Epithelial cell of proximal tubule (primary cell): ENCODE data around the gene ARHGAP26. TPM values are rescaled to one million over a fixed set of nuclear protein-coding genes. Genes with fewer than 3 reads are reported as not detected.

Source experiments
- DNase-seq: peaks from one replicate; pipeline ENCODE4 v3.0.0-alpha.2; 2011; ENCODE audit warnings: low read depth
- H3K4me3 ChIP-seq: 2 replicates; pipeline ENCODE4 v1.5.1; 2011; ENCODE audit warnings: low read depth, mild to moderate bottlenecking, low read length
- total RNA-seq: library from RNA; depleted of rRNA; stranded (reverse); fragments of >200 nt; gene quantifications from 2 replicates; pipeline ENCODE4 v1.2.3, GENCODE V29; 2015
- TF ChIP-seq, protein P1 (sequence below): conservative IDR thresholded peaks from 2 replicates; pipeline ENCODE4 v1.5.1; 2012; ENCODE audit warnings: low read depth, mild to moderate bottlenecking, low read length

The ARHGAP26 gene
- total RNA-seq, 1 donor from 2014 or later: 7.0 TPM

DNA sequence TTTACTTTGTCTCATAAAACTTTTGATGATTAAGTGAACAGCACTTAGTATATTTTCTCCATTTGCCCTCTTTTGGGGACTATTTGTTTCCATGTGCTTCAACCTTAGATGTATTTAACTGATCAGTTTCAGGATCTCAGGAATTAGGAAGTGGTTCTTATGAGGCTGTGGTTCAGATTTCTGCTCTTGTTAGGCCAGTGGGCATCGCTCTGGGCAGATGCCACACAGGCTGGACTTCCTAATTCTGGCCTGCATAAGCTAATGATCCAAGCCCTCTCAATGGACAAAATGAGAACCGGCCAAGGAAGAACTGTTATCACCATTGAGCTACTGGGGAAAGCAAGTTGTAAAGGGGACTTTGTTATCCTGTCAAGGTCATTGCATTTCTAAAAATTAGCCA, 6.9 kb downstream of the ARHGAP26 start:
- DNase-seq: no peak
- TF ChIP-seq, protein P1, sequence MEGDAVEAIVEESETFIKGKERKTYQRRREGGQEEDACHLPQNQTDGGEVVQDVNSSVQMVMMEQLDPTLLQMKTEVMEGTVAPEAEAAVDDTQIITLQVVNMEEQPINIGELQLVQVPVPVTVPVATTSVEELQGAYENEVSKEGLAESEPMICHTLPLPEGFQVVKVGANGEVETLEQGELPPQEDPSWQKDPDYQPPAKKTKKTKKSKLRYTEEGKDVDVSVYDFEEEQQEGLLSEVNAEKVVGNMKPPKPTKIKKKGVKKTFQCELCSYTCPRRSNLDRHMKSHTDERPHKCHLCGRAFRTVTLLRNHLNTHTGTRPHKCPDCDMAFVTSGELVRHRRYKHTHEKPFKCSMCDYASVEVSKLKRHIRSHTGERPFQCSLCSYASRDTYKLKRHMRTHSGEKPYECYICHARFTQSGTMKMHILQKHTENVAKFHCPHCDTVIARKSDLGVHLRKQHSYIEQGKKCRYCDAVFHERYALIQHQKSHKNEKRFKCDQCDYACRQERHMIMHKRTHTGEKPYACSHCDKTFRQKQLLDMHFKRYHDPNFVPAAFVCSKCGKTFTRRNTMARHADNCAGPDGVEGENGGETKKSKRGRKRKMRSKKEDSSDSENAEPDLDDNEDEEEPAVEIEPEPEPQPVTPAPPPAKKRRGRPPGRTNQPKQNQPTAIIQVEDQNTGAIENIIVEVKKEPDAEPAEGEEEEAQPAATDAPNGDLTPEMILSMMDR: no peak

DNA sequence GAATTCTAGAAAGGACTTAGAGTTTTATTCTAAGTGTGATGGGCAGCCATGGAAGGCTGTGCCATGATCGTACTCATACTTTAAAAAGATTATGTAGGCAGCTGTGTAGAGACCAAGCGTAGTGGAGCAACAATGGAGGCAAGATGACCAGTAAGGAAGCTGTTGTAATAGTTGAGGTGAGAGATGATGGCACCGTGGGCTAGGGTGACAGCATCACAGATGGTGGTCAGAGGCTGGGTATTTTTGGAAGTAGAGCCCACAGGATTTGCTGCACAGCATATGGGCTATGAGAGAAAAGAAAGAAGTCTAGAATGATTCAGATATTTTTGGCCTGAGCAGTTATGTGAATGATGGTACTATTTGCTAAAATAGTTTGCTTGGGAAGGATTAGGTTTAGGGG, 7.7 kb downstream of the ARHGAP26 start:
- DNase-seq: no peak
- H3K4me3 ChIP-seq: no peak overlapping the region
- TF ChIP-seq, protein P1: no peak

More for the DNA sequence above, 6.9 kb downstream of the ARHGAP26 start:
- H3K4me3 ChIP-seq: no peak overlapping the region

DNA sequence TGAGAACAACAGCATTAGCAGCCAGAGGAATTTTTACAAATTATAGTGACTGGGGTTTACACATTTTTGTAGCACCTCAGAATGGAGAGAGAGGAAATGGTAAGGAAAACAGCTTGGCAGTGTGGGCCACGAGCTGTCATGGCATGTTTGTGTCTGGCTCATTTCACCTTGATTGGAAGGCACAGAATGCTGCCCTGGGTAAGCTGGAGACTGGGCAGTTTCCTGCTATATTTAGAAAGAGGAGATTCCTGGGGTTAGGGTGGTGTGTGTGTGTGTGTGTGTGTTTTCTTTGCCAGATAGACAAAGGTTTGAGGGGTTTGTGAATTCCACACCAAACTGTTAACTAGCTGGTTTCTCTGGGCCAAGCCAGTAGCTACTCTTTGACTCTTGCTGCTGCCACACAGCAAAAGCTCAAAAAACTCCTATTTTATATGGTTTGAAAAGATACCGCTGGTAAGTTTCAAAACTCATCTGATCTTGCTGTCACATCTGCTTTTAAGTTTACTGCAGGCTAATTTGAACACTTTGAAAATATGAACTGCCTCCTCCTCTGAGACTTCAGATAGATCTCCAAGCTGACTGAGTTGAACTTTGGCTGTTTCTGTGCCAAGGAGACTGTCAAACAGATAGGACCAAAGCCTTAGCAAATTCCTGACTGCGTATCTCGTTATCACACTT, 9.1 kb downstream of the ARHGAP26 start:
- TF ChIP-seq, protein P1: no peak
- DNase-seq: no peak
- no peak overlapping the region for H3K4me3 ChIP-seq

DNA sequence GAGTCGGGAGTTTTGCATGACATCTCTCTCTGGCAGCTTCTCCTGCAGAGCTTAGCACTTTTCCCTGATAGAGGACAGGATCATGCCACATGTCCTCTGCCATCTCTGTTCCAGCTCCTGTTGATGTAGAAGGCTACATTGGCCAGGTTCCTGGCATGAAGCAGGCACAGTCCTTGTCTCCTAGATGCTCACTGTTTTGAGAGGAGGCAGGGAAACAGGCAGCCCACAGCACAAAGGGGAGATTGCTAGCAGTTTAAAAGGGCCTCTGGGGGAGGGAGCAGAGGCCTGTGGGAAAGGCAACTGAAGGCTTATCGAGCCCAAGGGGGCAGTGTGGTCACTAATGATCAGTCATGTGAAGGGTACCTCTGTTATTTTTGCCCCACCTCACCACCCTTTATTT, 10.7 kb downstream of the ARHGAP26 start:
- DNase-seq: no peak
- TF ChIP-seq, protein P1: peak; percentile 10
- no peak overlapping the region for H3K4me3 ChIP-seq

DNA sequence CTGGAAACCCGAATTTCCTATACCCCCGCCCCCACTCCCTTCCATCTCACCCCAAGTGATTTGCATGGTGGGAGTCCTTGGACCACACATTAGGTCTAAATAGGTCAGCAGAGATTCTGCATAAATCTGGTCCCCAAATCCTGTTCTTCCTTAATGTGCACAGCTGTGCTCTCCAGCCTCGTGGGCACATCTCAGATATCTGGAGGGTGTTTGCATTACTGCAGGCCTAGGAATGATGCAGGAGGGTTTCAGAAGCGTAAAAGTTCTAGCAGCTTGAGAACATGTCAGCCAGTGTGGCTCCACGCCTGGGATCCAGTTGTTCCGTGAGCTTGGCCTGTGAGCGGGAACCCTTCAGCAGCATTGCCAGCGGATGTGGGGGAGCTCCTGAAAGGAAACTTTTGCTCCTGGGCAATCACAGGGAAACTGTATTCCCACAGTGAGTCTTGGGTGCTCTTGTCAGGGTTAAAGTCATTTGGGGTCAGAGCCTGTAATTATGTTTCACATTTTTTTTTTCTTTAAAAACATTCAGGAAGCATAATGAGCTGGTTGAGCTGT, 12.9 kb downstream of the ARHGAP26 start:
- TF ChIP-seq, protein P1: no peak
- no peak for DNase-seq
- no peak overlapping the region for H3K4me3 ChIP-seq

DNA sequence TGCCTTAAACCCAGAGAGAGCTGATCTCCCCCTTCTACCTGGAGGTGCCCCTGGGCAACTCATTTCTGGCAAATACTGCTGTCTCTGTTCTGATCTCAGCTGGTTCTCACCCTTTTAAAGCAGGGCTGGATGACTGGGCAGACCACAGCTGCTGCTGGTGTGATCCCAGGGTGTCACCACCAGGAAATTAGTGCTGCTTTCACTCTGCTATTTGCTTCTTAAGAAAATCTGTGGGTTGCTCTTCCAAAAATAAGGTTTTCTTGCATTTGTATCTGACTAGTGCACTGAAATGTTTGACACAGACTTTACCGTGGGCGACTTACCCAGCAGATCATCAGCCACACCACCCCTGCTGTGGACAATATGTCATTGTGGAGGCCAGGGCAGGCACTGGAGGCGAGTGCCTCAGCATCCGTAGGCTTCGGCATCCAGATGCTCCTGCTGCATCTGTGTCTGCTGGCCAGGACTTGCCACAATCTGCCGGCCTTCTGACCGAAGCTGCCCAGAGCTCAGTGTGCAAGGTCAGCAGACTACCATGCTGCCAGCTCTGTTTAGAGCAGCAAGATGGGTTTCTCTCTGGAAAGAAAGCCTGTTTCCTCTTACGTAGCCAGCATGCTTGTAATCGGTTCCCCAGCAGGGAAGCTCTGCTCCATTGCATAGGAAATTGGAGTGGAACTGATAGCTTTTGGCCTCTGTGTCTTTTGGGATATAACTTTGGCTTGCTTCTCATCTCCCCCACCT, 13.6 kb downstream of the ARHGAP26 start:
- TF ChIP-seq, protein P1: no peak
- DNase-seq: no peak
- no peak overlapping the region for H3K4me3 ChIP-seq
